Ramos (cell line): Measurements from ENCODE around the gene PPDPF.

Source experiments
- in situ Hi-C: fragments of 300-500 bp; cut with MboI; formaldehyde crosslinking; loops from one replicate; pipeline ENCODE4 v1.14.3; 2022; ENCODE audit warnings: low sequenced_read_pairs; ENCODE audit not compliant: unreplicated experiment

Gene PPDPF

GRCh38 chr20:63519668-63520503 lies 679 bp upstream of the PPDPF start:
- in situ Hi-C loops, result no loop called here

- in situ Hi-C loops, result no loop called here
Measured at GRCh38 chr20:63520934-63521601, 503 bp downstream of the PPDPF start.

GRCh38 chr20:63521602-63522001 lies 1.0 kb downstream of the PPDPF start:
- in situ Hi-C loops, result no loop called here

- in situ Hi-C loops, result no loop called here
Measured at GRCh38 chr20:63522091-63522868, 1.7 kb downstream of the PPDPF start.

- in situ Hi-C loops, result no loop called here
Measured at GRCh38 chr20:63522981-63523611, 2.5 kb downstream of the PPDPF start.

GRCh38 chr20:63525185-63525584 lies 4.6 kb downstream of the PPDPF start:
- in situ Hi-C loops, result no loop called here

- in situ Hi-C loops, result no loop called here
Measured at GRCh38 chr20:63525971-63526370, 5.4 kb downstream of the PPDPF start.

- in situ Hi-C loops, result no loop called here
Measured at GRCh38 chr20:63527184-63527583, 6.6 kb downstream of the PPDPF start.

GRCh38 chr20:63529180-63529860 lies 8.8 kb downstream of the PPDPF start:
- in situ Hi-C loops, result no loop called here

- in situ Hi-C loops, result no loop called here
Measured at GRCh38 chr20:63529861-63530787, 9.6 kb downstream of the PPDPF start.

GRCh38 chr20:63530788-63531160 lies 10.2 kb downstream of the PPDPF start:
- in situ Hi-C loops, result no loop called here

GRCh38 chr20:63531686-63532448 lies 11.3 kb downstream of the PPDPF start:
- in situ Hi-C loops, result no loop called here

- in situ Hi-C loops, result no loop called here
Measured at GRCh38 chr20:63532449-63532971, 11.9 kb downstream of the PPDPF start.

GRCh38 chr20:63533388-63533787 lies 12.8 kb downstream of the PPDPF start:
- in situ Hi-C loops, result no loop called here

- in situ Hi-C loops, result no loop called here
Measured at GRCh38 chr20:63533871-63534393, 13.4 kb downstream of the PPDPF start.

- in situ Hi-C loops, result no loop called here
Measured at GRCh38 chr20:63534427-63534830, 13.9 kb downstream of the PPDPF start.

GRCh38 chr20:63534831-63535651 lies 14.5 kb downstream of the PPDPF start:
- in situ Hi-C loops, result no loop called here
